HG03342 (cell line): Measurements from ENCODE around the gene PRMT6.
"Not testable (repeated sequence)": the region's sequence is repeated elsewhere in the genome, so short reads cannot be mapped to it uniquely, and the experiment has no call there.

Experiments used
- ATAC-seq: cut with Tn5 transposase; IDR thresholded peaks from one replicate; pipeline ENCODE4 v1.9.1; 2021; ENCODE audit warnings: mild to moderate bottlenecking, moderate library complexity; ENCODE audit not compliant: unreplicated experiment

The PRMT6 gene

GRCh38 chr1:107091418-107091817, 34.9 kb downstream of the PRMT6 start:
- ATAC-seq = no peak

- not testable (repeated sequence) for ATAC-seq
Observed at GRCh38 chr1:107093395-107093794, 36.9 kb downstream of the PRMT6 start.

GRCh38 chr1:107095647-107096046, 39.2 kb downstream of the PRMT6 start:
- no peak for ATAC-seq

GRCh38 chr1:107096690-107097089, 40.2 kb downstream of the PRMT6 start:
- no peak for ATAC-seq

- ATAC-seq = no peak
Observed at GRCh38 chr1:107098961-107099360, 42.5 kb downstream of the PRMT6 start.

- ATAC-seq = no peak
Observed at GRCh38 chr1:107100331-107100984, 44.0 kb downstream of the PRMT6 start.

- ATAC-seq = no peak
Observed at GRCh38 chr1:107105914-107106313, 49.4 kb downstream of the PRMT6 start.
